HUES48 (cell line): ENCODE measurements around the gene EMC10.

Experiments
- H3K27ac ChIP-seq: one replicate; pipeline ENCODE4 v1.7.0; 2013; ENCODE audit warnings: low read depth, low read length, inconsistent platforms
- H3K27me3 ChIP-seq: 2 replicates; pipeline ENCODE4 v1.6.1; 2013; ENCODE audit warnings: mild to moderate bottlenecking, low read length; ENCODE audit not compliant: control insufficient read depth, insufficient read depth
- H3K36me3 ChIP-seq: 2 replicates; pipeline ENCODE4 v1.6.1; 2013; ENCODE audit warnings: low read length; ENCODE audit not compliant: control insufficient read depth, insufficient read depth
- H3K4me1 ChIP-seq: 2 replicates; pipeline ENCODE4 v1.6.1; 2013; ENCODE audit warnings: mild to moderate bottlenecking, low read length; ENCODE audit not compliant: control insufficient read depth, insufficient read depth
- H3K4me3 ChIP-seq: 2 replicates; pipeline ENCODE4 v1.5.1; 2013; ENCODE audit warnings: mild to moderate bottlenecking, low read depth, low read length
- H3K9ac ChIP-seq: 2 replicates; pipeline ENCODE4 v1.6.1; 2013; ENCODE audit warnings: mild to moderate bottlenecking, low read depth, low read length, moderate library complexity
- H3K9me3 ChIP-seq: 2 replicates; pipeline ENCODE4 v1.6.1; 2013; ENCODE audit warnings: low read length; ENCODE audit not compliant: control insufficient read depth, insufficient read depth

Gene EMC10

GRCh38 chr19:50490411-50490811, 14.1 kb downstream of the EMC10 start:
- H3K4me1 ChIP-seq, result no peaks in the 10 kb centered on the region
- H3K4me3 ChIP-seq, result no peak overlapping the region
- peaks cover 74% of the 10 kb centered on the region for H3K27me3 ChIP-seq
- peaks cover 13% of the 10 kb centered on the region for H3K9me3 ChIP-seq
- H3K36me3 ChIP-seq, result no peaks in the 10 kb centered on the region
- H3K9ac ChIP-seq, result no peak overlapping the region
- H3K27ac ChIP-seq, result no peak overlapping the region

DNA sequence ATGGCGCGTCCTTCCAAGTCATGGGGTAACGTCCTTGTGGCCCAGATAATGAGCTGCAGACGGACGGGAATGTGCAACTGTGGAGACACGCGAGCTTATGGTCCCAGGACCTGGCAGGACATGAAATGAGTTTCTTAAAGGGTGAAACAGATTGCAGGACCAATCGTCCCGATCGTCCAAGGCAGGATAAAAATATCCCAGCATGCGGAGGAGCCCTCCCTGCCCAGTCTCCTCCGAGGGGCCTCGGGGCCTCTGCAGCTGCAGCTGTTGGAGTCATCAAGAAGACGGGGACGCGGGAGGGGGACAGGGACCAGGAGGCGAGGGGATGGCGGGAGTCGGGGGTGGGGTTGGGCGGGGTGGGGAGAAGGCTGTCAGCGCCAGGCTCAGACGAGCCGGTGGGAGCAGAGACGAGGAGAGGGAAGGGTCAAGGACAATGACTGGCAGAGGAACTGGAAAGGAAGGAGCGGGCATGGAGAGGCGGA, 14.7 kb downstream of the EMC10 start:
- H3K27me3 ChIP-seq, result peaks cover 75% of the 10 kb centered on the region
- H3K36me3 ChIP-seq, result no peaks in the 10 kb centered on the region
- H3K4me1 ChIP-seq, result no peaks in the 10 kb centered on the region
- no peak overlapping the region for H3K9ac ChIP-seq
- H3K9me3 ChIP-seq, result peaks cover 7% of the 10 kb centered on the region
- H3K27ac ChIP-seq, result no peak overlapping the region
- no peak overlapping the region for H3K4me3 ChIP-seq

- peaks cover 81% of the 10 kb centered on the region for H3K27me3 ChIP-seq
- no peak overlapping the region for H3K9ac ChIP-seq
- no peaks in the 10 kb centered on the region for H3K4me1 ChIP-seq
- H3K4me3 ChIP-seq, result no peak overlapping the region
- H3K36me3 ChIP-seq, result no peaks in the 10 kb centered on the region
- no peak overlapping the region for H3K27ac ChIP-seq
- no peaks in the 10 kb centered on the region for H3K9me3 ChIP-seq
These were observed 16.2 kb downstream of the EMC10 start for GRCh38 chr19:50492303-50493052.

DNA sequence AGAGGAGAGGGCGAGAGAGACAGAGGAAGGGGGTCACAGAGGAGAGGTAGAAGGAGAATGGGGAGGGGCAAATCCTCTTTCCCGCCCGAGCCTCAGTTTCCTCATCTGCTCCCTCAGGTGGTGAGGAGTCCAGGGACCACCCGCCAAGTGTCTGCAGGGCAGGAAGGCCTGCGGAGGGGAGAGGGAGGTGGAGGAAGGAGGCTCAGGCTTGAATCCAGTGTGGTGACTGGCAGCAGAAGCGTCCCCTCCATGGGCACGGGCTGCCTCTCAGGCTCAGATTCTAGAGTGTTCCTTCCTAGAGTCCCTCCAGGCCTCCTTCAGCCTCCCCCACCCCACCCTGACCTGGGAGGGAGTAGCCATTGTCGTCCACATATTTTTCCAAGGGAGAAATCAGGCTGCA, 16.9 kb downstream of the EMC10 start:
- Histone ChIP-seq H3K27ac (no peak overlapping the region), H3K27me3 (peaks cover 84% of the 10 kb centered on the region), H3K4me1 (no peaks in the 10 kb centered on the region), H3K9ac (no peak overlapping the region), H3K9me3 (no peaks in the 10 kb centered on the region), H3K4me3 (no peak overlapping the region), H3K36me3 (no peaks in the 10 kb centered on the region)

GRCh38 chr19:50494186-50495019, 18.1 kb downstream of the EMC10 start:
- H3K4me1 ChIP-seq, result no peaks in the 10 kb centered on the region
- no peak overlapping the region for H3K9ac ChIP-seq
- no peaks in the 10 kb centered on the region for H3K36me3 ChIP-seq
- peaks cover 86% of the 10 kb centered on the region for H3K27me3 ChIP-seq
- H3K27ac ChIP-seq, result no peak overlapping the region
- H3K4me3 ChIP-seq, result no peak overlapping the region
- H3K9me3 ChIP-seq, result no peaks in the 10 kb centered on the region

DNA sequence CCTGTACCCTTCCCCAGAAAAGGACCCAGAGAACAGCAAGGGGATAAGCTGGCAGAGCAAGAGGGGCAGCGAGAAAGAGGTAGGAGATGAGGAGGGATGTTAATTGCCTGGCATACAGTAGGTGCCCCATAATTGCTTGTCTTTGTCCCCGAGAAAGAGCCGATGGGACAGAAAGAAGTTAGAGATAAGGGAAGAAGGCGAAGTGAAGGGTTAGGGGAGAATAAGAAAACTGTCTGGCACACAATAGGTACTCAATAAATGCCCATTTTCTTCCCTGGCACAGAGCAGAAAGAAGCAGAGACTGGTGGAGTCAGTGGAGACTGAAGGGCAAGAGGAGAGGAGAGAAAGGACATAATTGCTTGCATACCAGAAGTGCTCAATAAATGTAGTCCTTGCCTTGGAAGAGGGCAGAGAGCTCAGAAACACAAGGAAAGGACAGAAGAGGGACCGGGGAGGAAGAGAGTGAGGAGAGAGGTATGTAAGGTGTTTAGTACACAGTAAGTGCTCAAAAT, 18.8 kb downstream of the EMC10 start:
- Histone ChIP-seq H3K27me3 (peaks cover 87% of the 10 kb centered on the region), H3K9me3 (no peaks in the 10 kb centered on the region)

DNA sequence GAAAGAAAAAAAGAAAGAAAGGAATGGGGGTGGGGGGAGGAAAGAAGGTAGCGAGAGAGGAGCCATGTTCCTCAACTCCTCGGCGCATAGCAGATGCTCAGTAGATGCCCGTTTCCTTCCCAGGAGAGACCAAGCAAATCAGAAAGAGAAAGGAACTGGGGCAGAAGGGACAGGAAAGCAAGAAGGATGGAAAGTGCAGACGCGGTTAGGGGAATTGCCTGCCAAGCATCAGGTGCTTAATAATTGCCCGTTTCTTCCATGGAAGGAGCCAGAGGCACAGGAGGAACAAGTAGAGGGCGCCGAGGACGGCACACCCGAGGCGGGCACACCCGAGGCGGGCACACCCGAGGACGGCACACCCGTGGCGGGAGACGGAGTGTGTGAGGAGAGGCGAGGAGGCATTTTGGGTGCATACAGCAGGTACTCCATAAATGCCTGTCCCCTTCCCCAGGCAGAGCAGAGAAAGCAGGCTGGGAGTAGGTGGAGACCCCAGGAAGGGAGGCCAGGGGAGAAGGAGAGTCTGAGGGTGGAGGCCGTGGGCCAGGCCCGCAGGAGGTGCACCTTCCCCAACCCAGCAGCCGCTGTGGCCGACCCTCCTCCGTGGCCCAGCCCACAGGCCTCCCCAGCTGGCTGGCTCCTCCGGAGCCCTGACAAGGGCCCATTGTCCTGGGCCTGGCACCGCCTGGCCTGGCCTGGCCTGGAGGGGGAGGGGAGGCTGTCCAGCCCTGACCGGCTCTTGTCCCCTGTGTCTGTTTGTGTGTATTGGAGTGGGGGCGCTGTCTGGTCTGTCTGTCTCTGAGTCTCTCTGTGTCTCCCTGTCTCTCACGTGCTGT, 20.1 kb downstream of the EMC10 start:
- Histone ChIP-seq H3K9ac (no peak overlapping the region), H3K27ac (no peak overlapping the region), H3K4me3 (no peak overlapping the region), H3K27me3 (peaks cover 86% of the 10 kb centered on the region), H3K4me1 (peaks cover 10% of the 10 kb centered on the region), H3K36me3 (no peaks in the 10 kb centered on the region), H3K9me3 (no peaks in the 10 kb centered on the region)

More for the DNA sequence above, 18.8 kb downstream of the EMC10 start:
- no peak overlapping the region for H3K27ac ChIP-seq
- peaks cover 2% of the 10 kb centered on the region; the same call in 1 of the 2 replicates for H3K4me1 ChIP-seq
- H3K36me3 ChIP-seq, result no peaks in the 10 kb centered on the region
- no peak overlapping the region for H3K4me3 ChIP-seq
- no peak overlapping the region for H3K9ac ChIP-seq

- Histone ChIP-seq H3K4me3 (no peak overlapping the region), H3K27me3 (peaks cover 82% of the 10 kb centered on the region), H3K4me1 (peaks cover 10% of the 10 kb centered on the region), H3K27ac (no peak overlapping the region), H3K9me3 (no peaks in the 10 kb centered on the region), H3K36me3 (no peaks in the 10 kb centered on the region), H3K9ac (no peak overlapping the region)
These were observed 20.7 kb downstream of the EMC10 start for GRCh38 chr19:50497022-50497405.

DNA sequence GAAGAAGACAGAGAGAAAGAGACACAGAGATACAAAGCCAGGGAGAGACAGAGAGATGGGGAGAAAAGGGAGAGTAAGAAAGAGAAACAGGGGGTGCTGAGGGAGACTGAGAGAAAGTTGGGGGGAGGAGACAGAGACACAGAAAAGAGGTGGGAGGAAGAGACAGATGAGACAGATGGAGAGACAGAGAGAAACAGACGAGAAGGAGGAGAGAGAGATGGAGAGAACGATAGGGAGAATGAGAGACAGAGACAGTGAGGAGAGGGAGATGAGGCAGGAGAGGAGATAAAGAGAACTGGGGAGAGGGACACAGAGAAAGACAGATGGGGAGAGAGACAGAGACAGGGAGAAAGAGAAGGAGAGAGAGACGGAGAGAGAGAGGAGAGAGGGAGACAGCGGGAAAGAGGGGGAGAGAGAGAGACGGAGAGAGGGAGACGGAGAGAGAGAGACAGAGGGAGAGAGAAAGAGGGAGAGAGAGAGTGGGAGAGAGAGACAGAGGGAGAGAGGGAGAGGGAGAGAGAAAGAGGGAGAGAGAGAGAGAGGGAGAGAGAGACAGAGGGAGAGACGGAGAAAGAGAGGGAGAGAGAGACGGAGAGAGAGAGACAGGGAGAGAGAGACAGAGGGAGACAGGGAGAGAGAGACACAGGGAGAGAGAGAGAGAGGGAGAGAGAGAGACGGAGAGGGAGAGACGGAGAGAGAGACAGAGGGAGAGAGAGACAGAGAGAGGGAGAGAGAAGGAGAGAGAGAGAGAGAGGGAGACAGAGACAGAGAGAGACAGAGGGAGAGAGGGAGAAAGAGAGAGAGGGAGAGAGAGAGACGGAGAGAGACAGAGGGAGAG, 22.1 kb downstream of the EMC10 start:
- H3K36me3 ChIP-seq, result no peaks in the 10 kb centered on the region
- peaks cover 68% of the 10 kb centered on the region for H3K27me3 ChIP-seq
- H3K4me1 ChIP-seq, result peaks cover 10% of the 10 kb centered on the region
- H3K27ac ChIP-seq, result no peak overlapping the region
- no peak overlapping the region for H3K9ac ChIP-seq
- H3K9me3 ChIP-seq, result no peaks in the 10 kb centered on the region
- no peak overlapping the region for H3K4me3 ChIP-seq
